GM18511 (cell line): ENCODE results near the gene CEP19.
"Not testable (repeated sequence)": the region's sequence is repeated elsewhere in the genome, so short reads cannot be mapped to it uniquely, and the experiment has no call there.

Experiments
- ATAC-seq: cut with Tn5 transposase; IDR thresholded peaks from one replicate; pipeline ENCODE4 v1.9.1; 2021; ENCODE audit warnings: mild to moderate bottlenecking, moderate library complexity; ENCODE audit not compliant: unreplicated experiment

Gene CEP19, protein sequence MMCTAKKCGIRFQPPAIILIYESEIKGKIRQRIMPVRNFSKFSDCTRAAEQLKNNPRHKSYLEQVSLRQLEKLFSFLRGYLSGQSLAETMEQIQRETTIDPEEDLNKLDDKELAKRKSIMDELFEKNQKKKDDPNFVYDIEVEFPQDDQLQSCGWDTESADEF

GRCh38 chr3:196711838-196712513, at the start of gene CEP19, which contains the start of gene PIGX:
Gene CEP19 (minus strand): TSS chr3:196712250. CDS start chr3:196708657, 3,593 bp downstream.
Gene PIGX (plus strand): TSS chr3:196712377.
- peak; percentile 75 for ATAC-seq

GRCh38 chr3:196757876-196758739, 46.1 kb upstream of the CEP19 start:
- no peak for ATAC-seq

- no peak for ATAC-seq
These were observed 44.7 kb upstream of the CEP19 start for GRCh38 chr3:196756732-196757131.

DNA sequence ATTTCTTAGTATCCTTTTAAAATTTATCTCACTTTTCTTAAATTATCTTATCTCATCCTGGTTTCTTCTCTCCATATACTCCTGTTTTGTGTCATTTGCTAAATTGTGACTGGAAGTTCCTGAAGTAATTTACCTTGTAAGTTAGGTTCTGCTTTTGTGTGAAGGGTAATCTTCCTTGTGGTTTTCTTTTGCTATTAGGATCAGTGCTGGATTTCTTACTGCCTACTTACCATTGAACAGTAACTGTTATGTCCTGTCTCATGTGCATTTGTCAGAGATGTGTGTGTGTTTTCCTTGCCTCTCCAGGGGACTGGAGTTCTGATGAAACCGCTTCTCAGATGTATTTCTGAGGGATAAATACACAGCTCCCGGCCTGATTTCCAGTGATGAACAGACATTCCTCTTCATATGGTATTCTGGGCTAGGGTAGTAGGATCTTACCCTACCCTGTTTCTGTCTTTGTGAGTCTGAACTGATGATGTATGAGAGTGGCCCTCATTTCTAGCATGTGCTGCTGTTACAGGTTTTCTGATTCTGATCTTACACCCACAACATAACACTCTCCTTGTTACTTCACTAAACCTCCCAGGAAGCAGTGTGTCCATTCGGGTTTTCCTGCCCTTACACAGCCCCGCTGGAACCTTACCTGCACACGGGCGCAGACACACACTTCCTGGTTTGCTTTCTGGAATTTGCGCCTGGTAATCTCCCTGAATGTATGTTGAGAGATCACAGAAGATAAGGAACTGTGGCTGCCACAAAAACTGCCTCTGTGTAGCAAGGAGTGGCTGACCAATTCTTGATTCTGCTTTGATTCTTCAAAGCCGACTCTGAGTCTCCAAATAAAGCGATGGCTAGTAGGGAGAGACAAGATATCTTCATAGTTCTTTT, 42.3 kb upstream of the CEP19 start:
- ATAC-seq: no peak

DNA sequence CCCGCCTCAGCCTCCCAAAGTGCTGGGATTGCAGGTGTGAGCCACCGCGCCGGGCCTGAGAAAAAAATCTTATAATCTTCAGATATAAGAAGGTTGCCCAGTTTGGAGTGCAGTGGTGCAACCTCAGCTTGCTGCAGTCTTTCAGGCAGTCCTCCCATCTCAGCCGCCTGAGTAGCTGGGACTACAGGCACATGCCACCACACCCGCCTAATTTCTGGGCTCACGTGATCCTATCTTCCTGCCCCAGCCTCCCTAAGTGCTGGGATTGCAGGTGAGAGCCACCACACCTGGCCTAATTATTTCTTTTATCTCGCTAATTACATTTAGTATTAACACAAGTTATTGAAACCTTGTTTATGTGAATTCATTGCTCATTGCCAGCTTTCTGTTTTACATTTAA, 41.2 kb upstream of the CEP19 start:
- ATAC-seq: no peak

DNA sequence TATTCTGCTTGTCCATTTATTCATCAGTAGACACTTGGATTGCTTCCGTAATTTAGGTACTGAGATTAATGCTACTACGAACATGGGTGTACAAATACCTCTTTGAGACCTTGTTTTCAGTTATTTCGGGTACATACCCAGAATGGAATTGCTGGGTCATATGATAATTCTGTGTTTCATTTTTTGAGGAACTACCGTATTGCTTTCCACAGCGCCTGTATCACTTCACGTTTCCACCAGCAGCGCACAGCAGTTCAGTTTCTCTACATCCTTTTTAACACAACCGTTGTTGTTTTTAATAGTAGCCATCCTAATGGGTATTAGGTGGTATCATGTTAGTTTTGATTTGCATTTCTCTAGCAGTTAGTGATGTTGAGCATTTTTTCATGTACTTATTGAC, 37.1 kb upstream of the CEP19 start:
- ATAC-seq: no peak

DNA sequence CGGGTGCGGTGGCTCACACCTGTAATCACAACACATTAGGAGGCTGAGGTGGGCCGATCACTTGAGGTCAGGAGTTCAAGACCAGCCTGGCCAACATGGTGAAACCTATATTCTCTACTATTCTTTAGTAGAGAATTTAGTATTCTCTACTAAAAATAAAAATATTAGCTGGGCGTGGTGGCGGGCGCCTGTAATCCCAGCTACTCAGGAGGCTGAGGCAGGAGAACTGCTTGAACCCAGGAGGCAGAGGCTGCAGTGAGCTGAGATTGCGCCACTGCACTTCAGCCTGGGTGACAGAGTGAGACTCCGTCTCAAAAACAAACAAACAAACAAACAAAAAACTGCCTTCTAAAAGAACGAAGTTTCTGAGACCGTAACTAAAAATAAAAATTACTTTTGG, 31.5 kb upstream of the CEP19 start:
- not testable (repeated sequence) for ATAC-seq

DNA sequence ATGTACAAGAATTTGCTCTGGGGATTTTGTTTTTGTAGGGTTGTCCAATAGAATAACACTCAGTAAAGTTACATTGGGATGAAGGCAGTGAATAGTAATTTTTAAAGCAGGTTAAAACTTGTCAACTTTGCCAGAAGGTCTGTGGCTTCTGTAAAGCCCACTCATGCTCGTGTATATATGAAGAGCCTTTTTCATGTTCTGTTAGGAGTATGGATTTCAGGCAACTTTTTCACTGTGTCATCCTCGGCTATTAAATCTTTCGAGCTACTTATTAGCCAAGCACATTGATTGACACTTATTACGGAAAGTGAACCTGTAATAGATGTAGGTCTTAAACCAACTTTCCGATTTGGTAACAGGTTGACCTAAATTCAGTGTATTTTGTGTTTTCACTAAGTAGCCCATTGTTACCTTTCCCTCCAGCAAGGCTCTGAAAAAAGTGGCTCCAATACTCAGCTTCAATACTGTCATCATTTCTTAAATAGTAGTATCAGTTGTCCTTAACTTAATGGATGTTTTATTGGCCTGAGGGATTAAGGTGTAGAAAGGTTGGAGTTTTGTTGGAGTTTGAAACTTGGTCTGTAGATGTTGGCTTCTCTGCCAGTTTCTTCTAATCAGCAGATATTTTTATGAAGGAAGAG, 29.3 kb upstream of the CEP19 start:
- no peak for ATAC-seq

GRCh38 chr3:196740481-196741248, 28.6 kb upstream of the CEP19 start:
- peak; percentile 6 for ATAC-seq

- ATAC-seq: peak; percentile 95
These were observed 27.8 kb upstream of the CEP19 start, which contains the start of gene PAK2 for GRCh38 chr3:196739671-196740480. Gene PAK2 (plus strand): TSS chr3:196739857. CDS start chr3:196782647, 42,790 bp downstream.

DNA sequence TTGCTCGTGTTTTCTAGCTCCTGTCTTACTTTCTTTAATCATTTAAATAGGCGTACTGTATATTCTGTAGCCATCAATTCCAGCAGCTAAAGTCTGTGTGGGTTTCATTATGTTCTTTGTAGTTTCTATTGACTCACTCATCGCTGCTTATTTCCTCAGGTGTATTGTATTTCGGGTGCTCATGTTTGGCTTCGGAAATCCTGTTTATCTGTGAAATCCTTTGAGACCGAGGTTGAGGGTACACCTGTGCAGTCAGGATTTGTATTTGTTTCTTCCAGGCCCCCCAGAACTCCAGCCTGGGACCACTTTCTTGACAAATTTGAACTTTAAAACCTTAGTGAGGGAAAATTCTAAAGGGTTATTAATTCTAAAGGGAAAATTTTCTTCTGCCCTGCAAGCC, 25.6 kb upstream of the CEP19 start:
- ATAC-seq: no peak

- no peak for ATAC-seq
These were observed 24.8 kb upstream of the CEP19 start for GRCh38 chr3:196736670-196737374.

- no peak for ATAC-seq
These were observed 23.7 kb upstream of the CEP19 start for GRCh38 chr3:196735751-196736150.

GRCh38 chr3:196726788-196727675, 15.0 kb upstream of the CEP19 start:
- ATAC-seq: no peak

DNA sequence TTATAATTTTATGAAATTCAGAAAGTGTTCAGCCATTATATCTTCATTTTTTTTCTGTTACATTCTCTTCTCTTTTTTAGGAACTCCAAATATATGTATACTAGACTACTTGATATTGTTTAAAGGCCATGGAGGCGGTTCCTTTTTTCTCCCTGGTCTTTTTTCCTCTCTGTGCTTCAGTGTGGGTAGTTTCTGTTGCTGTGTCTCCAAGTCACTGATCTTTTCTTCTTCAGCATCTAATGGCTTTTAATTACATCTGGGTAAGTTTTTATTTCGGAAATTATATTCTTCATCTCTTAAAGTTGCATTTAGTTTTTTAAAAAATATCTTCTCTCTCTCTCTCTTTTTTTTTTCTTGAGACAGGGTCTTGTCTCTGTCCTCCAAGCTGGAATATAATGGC, 9.0 kb upstream of the CEP19 start:
- ATAC-seq: no peak

DNA sequence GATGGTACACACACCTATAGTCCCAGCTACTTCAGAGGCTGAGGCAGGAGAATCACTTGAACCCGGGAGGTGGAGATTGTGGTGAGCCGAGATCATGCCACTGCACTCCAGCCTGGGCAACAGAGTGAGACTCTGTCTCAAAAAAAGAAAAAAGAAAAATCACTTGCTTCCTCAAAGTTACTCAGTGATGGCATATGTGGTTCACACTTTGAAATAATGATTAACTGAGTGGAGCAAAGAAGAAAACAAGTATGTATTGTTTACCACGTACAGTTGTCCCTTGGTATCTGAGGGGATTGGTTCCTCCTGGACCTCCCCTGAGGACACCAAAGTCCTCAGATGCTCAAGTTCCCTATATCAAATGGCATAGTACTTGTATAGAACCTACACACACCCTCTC, 5.1 kb upstream of the CEP19 start:
- peak; percentile 61 for ATAC-seq
